ENCODE measurements around the gene MORN4. TPM values are rescaled to one million over a fixed set of nuclear protein-coding genes. Genes with fewer than 3 reads are reported as not detected.

Gene MORN4
- total and polyA plus RNA-seq, 2 of the 13 experiments (the other 11 are each of a cell fraction or from before 2014, with no cell fraction given), result 3.4 to 9.1 TPM

- no peak for TF ChIP-seq ATF6 (CRISPR knock-in tag; conservative IDR thresholded peaks at IDR 0.05)
- TF ChIP-seq ZNF441 (CRISPR knock-in tag; IDR thresholded peaks at IDR 0.05; ENCODE audit: borderline replicate concordance), result peak; percentile 62; the same call in 1 of the 2 replicates
- no peak for TF ChIP-seq ZNF260 (CRISPR knock-in tag; IDR thresholded peaks at IDR 0.05; ENCODE audit: borderline replicate concordance, low read depth)
- peak; percentile 49; the same call in 1 of the 2 replicates for TF ChIP-seq MTA1 (CRISPR knock-in tag; IDR thresholded peaks at IDR 0.05; ENCODE audit: borderline replicate concordance)
- TF ChIP-seq ZNF496 (CRISPR knock-in tag; IDR thresholded peaks at IDR 0.05; ENCODE audit: insufficient replicate concordance), result no peak
- peak; percentile 26; the same call in 1 of the 2 replicates for TF ChIP-seq HOXD1 (CRISPR knock-in tag; IDR thresholded peaks at IDR 0.05)
- TF ChIP-seq, protein P1, sequence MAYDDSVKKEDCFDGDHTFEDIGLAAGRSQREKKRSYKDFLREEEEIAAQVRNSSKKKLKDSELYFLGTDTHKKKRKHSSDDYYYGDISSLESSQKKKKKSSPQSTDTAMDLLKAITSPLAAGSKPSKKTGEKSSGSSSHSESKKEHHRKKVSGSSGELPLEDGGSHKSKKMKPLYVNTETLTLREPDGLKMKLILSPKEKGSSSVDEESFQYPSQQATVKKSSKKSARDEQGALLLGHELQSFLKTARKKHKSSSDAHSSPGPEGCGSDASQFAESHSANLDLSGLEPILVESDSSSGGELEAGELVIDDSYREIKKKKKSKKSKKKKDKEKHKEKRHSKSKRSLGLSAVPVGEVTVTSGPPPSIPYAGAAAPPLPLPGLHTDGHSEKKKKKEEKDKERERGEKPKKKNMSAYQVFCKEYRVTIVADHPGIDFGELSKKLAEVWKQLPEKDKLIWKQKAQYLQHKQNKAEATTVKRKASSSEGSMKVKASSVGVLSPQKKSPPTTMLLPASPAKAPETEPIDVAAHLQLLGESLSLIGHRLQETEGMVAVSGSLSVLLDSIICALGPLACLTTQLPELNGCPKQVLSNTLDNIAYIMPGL (CRISPR knock-in tag; IDR thresholded peaks at IDR 0.05; ENCODE audit: borderline replicate concordance in 1 of 2, low read depth in 1 of 2), result peak in 1 of 2 experiments; percentile 62; a peak in 2 of 4 replicates
- no peak for TF ChIP-seq TCF7 (IDR thresholded peaks at IDR 0.05; ENCODE audit: low read depth)
- TF ChIP-seq, protein P2, sequence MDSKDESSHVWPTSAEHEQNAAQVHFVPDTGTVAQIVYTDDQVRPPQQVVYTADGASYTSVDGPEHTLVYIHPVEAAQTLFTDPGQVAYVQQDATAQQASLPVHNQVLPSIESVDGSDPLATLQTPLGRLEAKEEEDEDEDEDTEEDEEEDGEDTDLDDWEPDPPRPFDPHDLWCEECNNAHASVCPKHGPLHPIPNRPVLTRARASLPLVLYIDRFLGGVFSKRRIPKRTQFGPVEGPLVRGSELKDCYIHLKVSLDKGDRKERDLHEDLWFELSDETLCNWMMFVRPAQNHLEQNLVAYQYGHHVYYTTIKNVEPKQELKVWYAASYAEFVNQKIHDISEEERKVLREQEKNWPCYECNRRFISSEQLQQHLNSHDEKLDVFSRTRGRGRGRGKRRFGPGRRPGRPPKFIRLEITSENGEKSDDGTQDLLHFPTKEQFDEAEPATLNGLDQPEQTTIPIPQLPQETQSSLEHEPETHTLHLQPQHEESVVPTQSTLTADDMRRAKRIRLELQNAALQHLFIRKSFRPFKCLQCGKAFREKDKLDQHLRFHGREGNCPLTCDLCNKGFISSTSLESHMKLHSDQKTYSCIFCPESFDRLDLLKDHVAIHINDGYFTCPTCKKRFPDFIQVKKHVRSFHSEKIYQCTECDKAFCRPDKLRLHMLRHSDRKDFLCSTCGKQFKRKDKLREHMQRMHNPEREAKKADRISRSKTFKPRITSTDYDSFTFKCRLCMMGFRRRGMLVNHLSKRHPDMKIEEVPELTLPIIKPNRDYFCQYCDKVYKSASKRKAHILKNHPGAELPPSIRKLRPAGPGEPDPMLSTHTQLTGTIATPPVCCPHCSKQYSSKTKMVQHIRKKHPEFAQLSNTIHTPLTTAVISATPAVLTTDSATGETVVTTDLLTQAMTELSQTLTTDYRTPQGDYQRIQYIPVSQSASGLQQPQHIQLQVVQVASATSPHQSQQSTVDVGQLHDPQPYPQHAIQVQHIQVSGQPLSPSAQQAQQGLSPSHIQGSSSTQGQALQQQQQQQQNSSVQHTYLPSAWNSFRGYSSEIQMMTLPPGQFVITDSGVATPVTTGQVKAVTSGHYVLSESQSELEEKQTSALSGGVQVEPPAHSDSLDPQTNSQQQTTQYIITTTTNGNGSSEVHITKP (CRISPR knock-in tag; IDR thresholded peaks at IDR 0.05; ENCODE audit: low read depth), result 0 out of 2 replicates have a peak, but pooled peaks have one; percentile 56
- TF ChIP-seq RFX5 (IDR thresholded peaks at IDR 0.05; ENCODE audit: low read depth, low read length), result peak; percentile 76; the same call in 1 of the 2 replicates
- TF ChIP-seq HNF1A (IDR thresholded peaks at IDR 0.05; ENCODE audit: low read depth), result no peak
- TF ChIP-seq HNF1A (CRISPR knock-in tag; IDR thresholded peaks at IDR 0.05; ENCODE audit: borderline replicate concordance), result 0 out of 2 replicates have a peak, but pooled peaks have one; percentile 37
- no peak for TF ChIP-seq HDAC6 (IDR thresholded peaks at IDR 0.05; ENCODE audit: low read depth, low read length)
- TF ChIP-seq RNF2 (conservative IDR thresholded peaks at IDR 0.05; ENCODE audit: low read depth), result no peak
- peak; percentile 29 for TF ChIP-seq XRCC5 (optimal IDR thresholded peaks at IDR 0.05; ENCODE audit: low read length)
Observed at GRCh38 chr10:97632949-97633884, at the start of gene MORN4 (continued).

All from HepG2 (cell line).